ENCODE results near the gene OPN5.

The OPN5 gene

GRCh38 chr6:47832386-47833100, 50.7 kb downstream of the OPN5 start:
- Histone ChIP-seq H3K9me3 (ENCODE audit: control insufficient read depth, insufficient read depth, low read length) (no peaks in the 10 kb centered on the region), H3K27ac (ENCODE audit: low read depth, low read length) (no peak overlapping the region), H3K9ac (ENCODE audit: low read depth, low read length) (no peak overlapping the region), H3K4me3 (ENCODE audit: low read depth, low read length) (no peak overlapping the region), H3K27me3 (ENCODE audit: control insufficient read depth, insufficient read depth, low read length) (no peaks in the 10 kb centered on the region), H3K4me1 (ENCODE audit: control insufficient read depth, insufficient read depth, low read length) (no peaks in the 10 kb centered on the region), H3K36me3 (ENCODE audit: control insufficient read depth, insufficient read depth, low read length) (no peaks in the 10 kb centered on the region)

GRCh38 chr6:47834196-47834595, 52.4 kb downstream of the OPN5 start:
- H3K9me3 ChIP-seq (ENCODE audit: control insufficient read depth, insufficient read depth, low read length) = no peaks in the 10 kb centered on the region
- no peak overlapping the region for H3K4me3 ChIP-seq (ENCODE audit: low read depth, low read length)
- H3K36me3 ChIP-seq (ENCODE audit: control insufficient read depth, insufficient read depth, low read length) = no peaks in the 10 kb centered on the region
- H3K27me3 ChIP-seq (ENCODE audit: control insufficient read depth, insufficient read depth, low read length) = no peaks in the 10 kb centered on the region
- no peak overlapping the region for H3K27ac ChIP-seq (ENCODE audit: low read depth, low read length)
- no peak overlapping the region for H3K9ac ChIP-seq (ENCODE audit: low read depth, low read length)
- H3K4me1 ChIP-seq (ENCODE audit: control insufficient read depth, insufficient read depth, low read length) = no peaks in the 10 kb centered on the region

- H3K27me3 ChIP-seq (ENCODE audit: control insufficient read depth, insufficient read depth, low read length) = no peaks in the 10 kb centered on the region
Measured at GRCh38 chr6:47836046-47836445, 54.2 kb downstream of the OPN5 start.

GRCh38 chr6:47836639-47837038, 54.8 kb downstream of the OPN5 start:
- H3K27me3 ChIP-seq (ENCODE audit: control insufficient read depth, insufficient read depth, low read length) = no peaks in the 10 kb centered on the region
- no peak overlapping the region for H3K27ac ChIP-seq (ENCODE audit: low read depth, low read length)
- no peaks in the 10 kb centered on the region for H3K9me3 ChIP-seq (ENCODE audit: control insufficient read depth, insufficient read depth, low read length)
- no peak overlapping the region for H3K4me3 ChIP-seq (ENCODE audit: low read depth, low read length)
- no peak overlapping the region for H3K9ac ChIP-seq (ENCODE audit: low read depth, low read length)
- no peaks in the 10 kb centered on the region for H3K4me1 ChIP-seq (ENCODE audit: control insufficient read depth, insufficient read depth, low read length)
- H3K36me3 ChIP-seq (ENCODE audit: control insufficient read depth, insufficient read depth, low read length) = no peaks in the 10 kb centered on the region

More at GRCh38 chr6:47836046-47836445, 54.2 kb downstream of the OPN5 start:
- Histone ChIP-seq H3K9ac (ENCODE audit: low read depth, low read length) (no peak overlapping the region), H3K4me1 (ENCODE audit: control insufficient read depth, insufficient read depth, low read length) (no peaks in the 10 kb centered on the region), H3K4me3 (ENCODE audit: low read depth, low read length) (no peak overlapping the region), H3K27ac (ENCODE audit: low read depth, low read length) (no peak overlapping the region), H3K9me3 (ENCODE audit: control insufficient read depth, insufficient read depth, low read length) (no peaks in the 10 kb centered on the region), H3K36me3 (ENCODE audit: control insufficient read depth, insufficient read depth, low read length) (no peaks in the 10 kb centered on the region)

GRCh38 chr6:47839645-47840044, 57.8 kb downstream of the OPN5 start:
- H3K9ac ChIP-seq (ENCODE audit: low read depth, low read length) = no peak overlapping the region
- H3K4me1 ChIP-seq (ENCODE audit: control insufficient read depth, insufficient read depth, low read length) = no peaks in the 10 kb centered on the region
- H3K27ac ChIP-seq (ENCODE audit: low read depth, low read length) = no peak overlapping the region
- H3K27me3 ChIP-seq (ENCODE audit: control insufficient read depth, insufficient read depth, low read length) = no peaks in the 10 kb centered on the region
- no peaks in the 10 kb centered on the region for H3K9me3 ChIP-seq (ENCODE audit: control insufficient read depth, insufficient read depth, low read length)
- H3K4me3 ChIP-seq (ENCODE audit: low read depth, low read length) = no peak overlapping the region
- no peaks in the 10 kb centered on the region for H3K36me3 ChIP-seq (ENCODE audit: control insufficient read depth, insufficient read depth, low read length)

GRCh38 chr6:47844881-47845280, 63.0 kb downstream of the OPN5 start:
- H3K4me3 ChIP-seq (ENCODE audit: low read depth, low read length) = no peak overlapping the region
- no peaks in the 10 kb centered on the region for H3K4me1 ChIP-seq (ENCODE audit: control insufficient read depth, insufficient read depth, low read length)
- H3K27me3 ChIP-seq (ENCODE audit: control insufficient read depth, insufficient read depth, low read length) = no peaks in the 10 kb centered on the region
- no peak overlapping the region for H3K27ac ChIP-seq (ENCODE audit: low read depth, low read length)
- H3K36me3 ChIP-seq (ENCODE audit: control insufficient read depth, insufficient read depth, low read length) = no peaks in the 10 kb centered on the region
- H3K9me3 ChIP-seq (ENCODE audit: control insufficient read depth, insufficient read depth, low read length) = no peaks in the 10 kb centered on the region
- H3K9ac ChIP-seq (ENCODE audit: low read depth, low read length) = no peak overlapping the region

GRCh38 chr6:47846752-47847151, 64.9 kb downstream of the OPN5 start:
- no peaks in the 10 kb centered on the region for H3K36me3 ChIP-seq (ENCODE audit: control insufficient read depth, insufficient read depth, low read length)
- no peak overlapping the region for H3K9ac ChIP-seq (ENCODE audit: low read depth, low read length)
- no peak overlapping the region for H3K27ac ChIP-seq (ENCODE audit: low read depth, low read length)

GRCh38 chr6:47851091-47851490, 69.3 kb downstream of the OPN5 start:
- no peaks in the 10 kb centered on the region for H3K9me3 ChIP-seq (ENCODE audit: control insufficient read depth, insufficient read depth, low read length)
- H3K36me3 ChIP-seq (ENCODE audit: control insufficient read depth, insufficient read depth, low read length) = no peaks in the 10 kb centered on the region
- H3K27ac ChIP-seq (ENCODE audit: low read depth, low read length) = no peak overlapping the region
- no peaks in the 10 kb centered on the region for H3K4me1 ChIP-seq (ENCODE audit: control insufficient read depth, insufficient read depth, low read length)
- H3K27me3 ChIP-seq (ENCODE audit: control insufficient read depth, insufficient read depth, low read length) = no peaks in the 10 kb centered on the region
- H3K9ac ChIP-seq (ENCODE audit: low read depth, low read length) = no peak overlapping the region
- H3K4me3 ChIP-seq (ENCODE audit: low read depth, low read length) = no peak overlapping the region

More at GRCh38 chr6:47846752-47847151, 64.9 kb downstream of the OPN5 start:
- Histone ChIP-seq H3K4me1 (ENCODE audit: control insufficient read depth, insufficient read depth, low read length) (no peaks in the 10 kb centered on the region), H3K4me3 (ENCODE audit: low read depth, low read length) (no peak overlapping the region), H3K27me3 (ENCODE audit: control insufficient read depth, insufficient read depth, low read length) (no peaks in the 10 kb centered on the region), H3K9me3 (ENCODE audit: control insufficient read depth, insufficient read depth, low read length) (no peaks in the 10 kb centered on the region)

GRCh38 chr6:47852727-47853126, 70.9 kb downstream of the OPN5 start:
- Histone ChIP-seq H3K27me3 (ENCODE audit: control insufficient read depth, insufficient read depth, low read length) (no peaks in the 10 kb centered on the region), H3K4me1 (ENCODE audit: control insufficient read depth, insufficient read depth, low read length) (no peaks in the 10 kb centered on the region), H3K27ac (ENCODE audit: low read depth, low read length) (no peak overlapping the region), H3K36me3 (ENCODE audit: control insufficient read depth, insufficient read depth, low read length) (no peaks in the 10 kb centered on the region), H3K4me3 (ENCODE audit: low read depth, low read length) (no peak overlapping the region), H3K9me3 (ENCODE audit: control insufficient read depth, insufficient read depth, low read length) (no peaks in the 10 kb centered on the region), H3K9ac (ENCODE audit: low read depth, low read length) (no peak overlapping the region)

- no peak overlapping the region for H3K27ac ChIP-seq (ENCODE audit: low read depth, low read length)
Measured at GRCh38 chr6:47853766-47854165, 71.9 kb downstream of the OPN5 start.

GRCh38 chr6:47854971-47855370, 73.1 kb downstream of the OPN5 start:
- no peak overlapping the region for H3K4me3 ChIP-seq (ENCODE audit: low read depth, low read length)
- H3K4me1 ChIP-seq (ENCODE audit: control insufficient read depth, insufficient read depth, low read length) = 0 out of 2 replicates have a peak, but pooled peaks cover 6% of the 10 kb centered on the region
- no peak overlapping the region for H3K9ac ChIP-seq (ENCODE audit: low read depth, low read length)
- no peaks in the 10 kb centered on the region for H3K36me3 ChIP-seq (ENCODE audit: control insufficient read depth, insufficient read depth, low read length)
- no peak overlapping the region for H3K27ac ChIP-seq (ENCODE audit: low read depth, low read length)
- no peaks in the 10 kb centered on the region for H3K27me3 ChIP-seq (ENCODE audit: control insufficient read depth, insufficient read depth, low read length)
- no peaks in the 10 kb centered on the region for H3K9me3 ChIP-seq (ENCODE audit: control insufficient read depth, insufficient read depth, low read length)

More at GRCh38 chr6:47853766-47854165, 71.9 kb downstream of the OPN5 start:
- H3K27me3 ChIP-seq (ENCODE audit: control insufficient read depth, insufficient read depth, low read length) = no peaks in the 10 kb centered on the region
- H3K36me3 ChIP-seq (ENCODE audit: control insufficient read depth, insufficient read depth, low read length) = no peaks in the 10 kb centered on the region
- H3K4me1 ChIP-seq (ENCODE audit: control insufficient read depth, insufficient read depth, low read length) = no peaks in the 10 kb centered on the region
- no peak overlapping the region for H3K4me3 ChIP-seq (ENCODE audit: low read depth, low read length)
- H3K9ac ChIP-seq (ENCODE audit: low read depth, low read length) = no peak overlapping the region
- no peaks in the 10 kb centered on the region for H3K9me3 ChIP-seq (ENCODE audit: control insufficient read depth, insufficient read depth, low read length)
